Stimulated activated naive B cell treated with anti-CD40 and anti-IgM and Interleukin-4, amounts not matched to agents 10 μg/mL and 1 μg/mL and 100 μg/mL, for 72 hours (primary cell): ENCODE results near the gene CAPRIN1.

Experiments used
- ATAC-seq, 2 donors: fragments of 150-1000 bp; cut with Tn5 transposase; replicated peaks; 2 replicates each; pipeline ENCODE4 v1.10.0; 2021; ENCODE audit warnings: moderate library complexity in 1 of 2
- DNase-seq: peaks from one replicate; pipeline ENCODE4 v3.0.0; 2021
- H3K27ac Mint-ChIP-seq: one replicate; pipeline ENCODE4 v1.8.0; 2022; ENCODE audit warnings: mild to moderate bottlenecking, mixed read lengths
- H3K27me3 Mint-ChIP-seq, 2 donors: one replicate each; pipeline ENCODE4 v1.8.0; 2022; ENCODE audit warnings: mixed read lengths in 2 of 2
- H3K36me3 Mint-ChIP-seq, 2 donors: one replicate each; pipeline ENCODE4 v1.8.0; 2022; ENCODE audit warnings: mixed read lengths in 2 of 2, mild to moderate bottlenecking in 1 of 2
- H3K4me1 Mint-ChIP-seq, 2 donors: one replicate each; pipeline ENCODE4 v1.8.0; 2022; ENCODE audit warnings: mixed read lengths in 2 of 2, mild to moderate bottlenecking in 1 of 2
- H3K4me3 Mint-ChIP-seq, 2 donors: one replicate each; pipeline ENCODE4 v1.8.0; 2022; ENCODE audit warnings: mild to moderate bottlenecking in 2 of 2, mixed read lengths in 2 of 2, moderate library complexity in 1 of 2
- H3K9me3 Mint-ChIP-seq, 2 donors: one replicate each; pipeline ENCODE4 v1.8.0; 2022; ENCODE audit warnings: mixed read lengths in 2 of 2, mild to moderate bottlenecking in 1 of 2

CAPRIN1 gene

DNA sequence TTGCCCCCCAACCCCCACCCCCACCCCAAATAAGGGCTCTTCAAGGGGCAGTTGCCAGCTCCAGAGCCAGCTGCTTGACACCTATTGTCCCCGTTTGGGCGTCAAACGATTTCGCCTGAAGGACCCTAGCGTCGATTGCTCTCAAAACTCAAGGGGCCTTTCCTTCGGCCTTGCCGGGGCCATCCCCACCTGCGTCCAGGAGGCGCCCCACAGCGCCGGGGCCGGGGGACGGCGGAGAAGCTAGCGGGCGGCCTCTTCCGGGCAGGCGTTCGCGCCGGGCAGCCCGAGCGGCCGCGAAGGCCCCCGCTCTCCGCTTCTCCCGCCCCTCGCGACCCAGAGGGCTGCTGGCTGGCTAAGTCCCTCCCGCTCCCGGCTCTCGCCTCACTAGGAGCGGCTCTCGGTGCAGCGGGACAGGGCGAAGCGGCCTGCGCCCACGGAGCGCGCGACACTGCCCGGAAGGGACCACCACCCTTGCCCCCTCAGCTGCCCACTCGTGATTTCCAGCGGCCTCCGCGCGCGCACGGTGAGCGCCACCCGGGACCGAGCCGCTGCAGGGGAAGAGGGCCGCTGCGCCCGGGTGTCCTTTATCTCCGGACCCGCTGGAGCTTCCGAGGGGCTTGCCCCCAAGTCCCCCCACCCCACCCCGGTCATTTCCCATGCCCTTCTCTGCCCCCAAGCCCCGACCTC lies at the start of gene CAPRIN1:
Gene CAPRIN1 (plus strand): TSS at position 383 of the 687 bp plus-strand sequence. CDS start 690 bp downstream, outside the sequence.
- peaks cover 13 to 17% of the 10 kb centered on the region in 2 donors for H3K36me3 Mint-ChIP-seq
- peak; percentile 79 to 80 for ATAC-seq
- no peaks in the 10 kb centered on the region for H3K9me3 Mint-ChIP-seq
- H3K27ac Mint-ChIP-seq = peak within 1 kb of the TSS; percentile 100
- DNase-seq = peak; percentile 91
- peaks cover 8 to 17% of the 10 kb centered on the region in 2 donors for H3K4me1 Mint-ChIP-seq
- H3K27me3 Mint-ChIP-seq = no peaks in the 10 kb centered on the region
- H3K4me3 Mint-ChIP-seq = peak within 1 kb of the TSS; percentile 98 to 100

DNA sequence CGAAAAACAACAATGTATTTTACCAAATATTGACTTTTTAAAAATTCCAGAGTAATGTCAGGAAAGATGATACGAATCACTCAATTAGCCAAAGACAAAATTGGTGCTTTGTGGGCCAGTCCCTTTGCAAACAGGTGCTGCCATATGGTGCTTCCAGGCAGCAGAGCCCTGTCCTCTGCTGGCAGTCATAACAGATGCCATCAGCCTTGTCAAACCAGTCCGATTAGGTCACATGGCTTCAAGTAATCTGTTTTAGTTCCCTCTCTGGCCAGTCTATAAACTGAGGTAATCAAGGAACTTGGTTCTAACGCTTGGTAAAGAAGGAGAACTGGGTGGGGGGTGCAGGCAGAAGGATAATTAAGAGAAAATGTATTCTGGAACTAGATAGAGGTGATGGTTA lies 49.1 kb upstream of the CAPRIN1 start:
- H3K9me3 Mint-ChIP-seq = no peaks in the 10 kb centered on the region
- ATAC-seq = no peak
- no peak overlapping the region for H3K27ac Mint-ChIP-seq
- H3K4me3 Mint-ChIP-seq = no peak overlapping the region
- H3K36me3 Mint-ChIP-seq = no peaks in the 10 kb centered on the region
- peaks cover 14 to 33% of the 10 kb centered on the region in 2 donors for H3K27me3 Mint-ChIP-seq
- DNase-seq = no peak
- peaks cover under 1 to 3% of the 10 kb centered on the region in 2 donors for H3K4me1 Mint-ChIP-seq

- H3K4me1 Mint-ChIP-seq = no peaks in the 10 kb centered on the region
- peaks cover 11 to 35% of the 10 kb centered on the region in 2 donors for H3K27me3 Mint-ChIP-seq
- ATAC-seq (no peak), DNase-seq (no peak)
- H3K4me3 Mint-ChIP-seq = no peak overlapping the region
- no peaks in the 10 kb centered on the region for H3K36me3 Mint-ChIP-seq
- H3K9me3 Mint-ChIP-seq = no peaks in the 10 kb centered on the region
- H3K27ac Mint-ChIP-seq = no peak overlapping the region
Measured at GRCh38 chr11:34004236-34004635, 47.3 kb upstream of the CAPRIN1 start.

DNA sequence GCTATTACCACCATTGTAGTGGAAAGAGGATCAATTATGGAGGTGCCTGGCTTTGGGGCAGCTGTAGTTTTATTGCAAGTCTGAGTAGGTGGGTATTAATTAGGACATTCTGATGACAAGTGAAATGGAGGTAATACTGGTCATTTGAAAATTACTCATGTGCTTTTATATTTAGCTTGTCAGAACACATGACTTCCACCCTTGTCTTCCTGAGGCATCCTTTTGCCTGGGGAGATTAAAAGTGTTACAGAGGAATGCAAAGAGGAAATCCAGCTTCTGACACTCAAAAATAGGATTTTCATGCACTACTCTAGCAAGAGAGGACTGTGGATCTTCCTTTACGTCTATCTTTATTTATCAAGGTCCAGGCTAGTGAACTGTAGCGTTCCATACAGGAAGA lies 44.7 kb upstream of the CAPRIN1 start:
- peaks cover 6 to 35% of the 10 kb centered on the region in 2 donors for H3K27me3 Mint-ChIP-seq

GRCh38 chr11:34012734-34013133 lies 38.8 kb upstream of the CAPRIN1 start:
- Mint-ChIP-seq H3K9me3 (no peaks in the 10 kb centered on the region), H3K27ac (no peak overlapping the region), H3K4me1 (no peaks in the 10 kb centered on the region), H3K4me3 (no peak overlapping the region), H3K27me3 (peaks cover 12 to 13% of the 10 kb centered on the region in 2 donors), H3K36me3 (no peaks in the 10 kb centered on the region)
- ATAC-seq (no peak), DNase-seq (no peak)

More for the DNA sequence above, 44.7 kb upstream of the CAPRIN1 start:
- no peak overlapping the region for H3K27ac Mint-ChIP-seq
- no peaks in the 10 kb centered on the region for H3K9me3 Mint-ChIP-seq
- no peak for ATAC-seq
- H3K4me3 Mint-ChIP-seq = no peak overlapping the region
- no peaks in the 10 kb centered on the region for H3K36me3 Mint-ChIP-seq
- no peak for DNase-seq
- no peaks in the 10 kb centered on the region for H3K4me1 Mint-ChIP-seq

- Mint-ChIP-seq H3K27me3 (peaks cover 7% of the 10 kb centered on the region in 2 donors), H3K4me1 (no peaks in the 10 kb centered on the region), H3K9me3 (no peaks in the 10 kb centered on the region), H3K27ac (no peak overlapping the region), H3K4me3 (no peak overlapping the region), H3K36me3 (no peaks in the 10 kb centered on the region)
- ATAC-seq (no peak), DNase-seq (no peak)
Measured at GRCh38 chr11:34013898-34014571, 37.5 kb upstream of the CAPRIN1 start.

- no peak for ATAC-seq
Measured at GRCh38 chr11:34021977-34022735, 29.4 kb upstream of the CAPRIN1 start.

DNA sequence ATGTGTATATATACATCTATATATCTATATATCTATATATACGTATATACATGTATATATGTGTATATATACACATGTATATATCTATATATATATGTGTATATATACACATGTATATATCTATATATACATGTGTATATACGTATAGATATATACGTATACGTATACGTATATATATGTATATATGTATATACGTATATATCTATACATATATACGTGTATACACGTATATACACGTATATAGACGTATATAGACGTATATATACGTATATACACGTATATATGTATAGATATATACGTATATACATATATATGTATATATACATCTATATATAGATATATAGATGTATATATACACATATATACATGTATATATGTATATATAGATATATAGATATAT lies 25.1 kb upstream of the CAPRIN1 start:
- H3K27ac Mint-ChIP-seq = no peak overlapping the region
- DNase-seq (no peak), ATAC-seq (no peak)
- H3K4me1 Mint-ChIP-seq = no peaks in the 10 kb centered on the region
- H3K36me3 Mint-ChIP-seq = peaks cover 4 to 5% of the 10 kb centered on the region in 2 donors
- H3K4me3 Mint-ChIP-seq = no peak overlapping the region
- H3K9me3 Mint-ChIP-seq = peaks cover 0 to 5% of the 10 kb centered on the region in 2 donors
- peaks cover 0 to 3% of the 10 kb centered on the region in 2 donors for H3K27me3 Mint-ChIP-seq

More at GRCh38 chr11:34021977-34022735, 29.4 kb upstream of the CAPRIN1 start:
- no peak overlapping the region for H3K27ac Mint-ChIP-seq
- peaks cover 4 to 5% of the 10 kb centered on the region in 2 donors for H3K36me3 Mint-ChIP-seq
- H3K4me3 Mint-ChIP-seq = no peak overlapping the region
- DNase-seq = no peak
- no peaks in the 10 kb centered on the region for H3K4me1 Mint-ChIP-seq
- H3K9me3 Mint-ChIP-seq = peaks cover 0 to 5% of the 10 kb centered on the region in 2 donors
- H3K27me3 Mint-ChIP-seq = peaks cover 0 to 3% of the 10 kb centered on the region in 2 donors

DNA sequence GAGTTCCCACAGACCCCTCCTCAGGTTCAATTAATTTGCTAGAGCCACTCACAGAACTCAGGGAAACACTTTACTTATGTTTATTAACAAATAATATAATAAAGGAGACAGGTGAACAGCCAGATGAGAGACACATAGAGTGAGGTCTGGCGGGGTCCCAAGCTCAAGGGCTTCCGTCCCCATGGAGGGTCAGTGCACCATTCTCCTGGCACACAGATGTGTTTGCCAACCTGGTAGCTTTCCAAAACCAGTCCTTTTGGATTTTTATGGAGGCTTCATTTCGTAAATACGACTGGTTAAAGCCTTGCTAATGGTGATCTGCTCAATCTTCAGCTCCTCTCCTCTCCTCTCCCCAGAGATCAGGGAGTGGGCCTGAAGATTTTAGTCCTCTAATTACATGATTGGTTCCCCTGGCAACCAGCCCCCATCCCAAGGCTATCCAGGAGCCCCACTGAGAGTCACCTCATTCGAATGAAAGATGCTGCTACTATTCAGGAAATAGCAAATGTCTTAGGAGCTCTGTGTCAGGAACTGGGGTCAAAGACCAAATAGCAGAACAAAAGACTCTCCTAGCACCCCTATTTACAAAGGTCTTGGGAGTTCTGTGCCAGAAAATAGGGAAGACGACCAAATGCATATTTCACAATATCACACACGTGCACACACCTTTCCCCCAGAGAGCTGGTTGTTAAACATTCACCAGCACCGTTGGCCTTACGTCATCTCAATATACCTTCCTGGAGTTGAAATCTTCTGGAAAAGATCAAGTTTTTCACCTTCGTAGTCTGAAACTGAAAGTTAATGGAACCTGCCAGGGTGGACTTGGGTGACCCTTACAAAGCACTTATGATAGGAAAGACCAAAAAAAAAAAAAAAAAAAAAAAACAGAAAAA lies 23.8 kb upstream of the CAPRIN1 start:
- no peak for ATAC-seq
- H3K9me3 Mint-ChIP-seq = no peaks in the 10 kb centered on the region
- H3K36me3 Mint-ChIP-seq = no peaks in the 10 kb centered on the region
- no peaks in the 10 kb centered on the region for H3K27me3 Mint-ChIP-seq
- H3K4me3 Mint-ChIP-seq = no peak overlapping the region
- H3K4me1 Mint-ChIP-seq = no peaks in the 10 kb centered on the region
- no peak overlapping the region for H3K27ac Mint-ChIP-seq
- no peak for DNase-seq

DNA sequence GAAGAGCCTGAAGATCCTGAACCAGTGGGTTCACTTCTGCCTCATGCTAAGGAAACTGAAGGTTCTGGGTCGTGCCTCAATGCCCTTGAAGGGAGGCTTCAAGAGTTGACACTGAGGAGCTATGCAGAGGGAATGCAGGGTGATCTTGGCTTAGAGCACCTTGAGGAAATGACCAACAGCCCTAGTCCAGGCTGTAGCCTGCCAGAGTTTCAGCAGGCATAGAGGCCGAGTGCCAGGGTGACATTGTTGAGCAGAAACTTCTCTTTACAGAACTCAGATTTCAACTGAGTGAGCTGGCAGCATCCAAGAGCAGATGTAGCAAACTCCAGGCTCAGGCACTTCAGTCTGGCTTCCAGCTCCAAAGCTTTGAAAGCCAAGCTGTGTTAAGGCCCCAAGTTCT lies 23.1 kb upstream of the CAPRIN1 start:
- Mint-ChIP-seq H3K36me3 (no peaks in the 10 kb centered on the region), H3K4me1 (no peaks in the 10 kb centered on the region), H3K27ac (no peak overlapping the region), H3K9me3 (no peaks in the 10 kb centered on the region), H3K27me3 (no peaks in the 10 kb centered on the region), H3K4me3 (no peak overlapping the region)
- DNase-seq (no peak), ATAC-seq (no peak)

- no peak overlapping the region for H3K27ac Mint-ChIP-seq
- no peak for DNase-seq
- no peaks in the 10 kb centered on the region for H3K4me1 Mint-ChIP-seq
- H3K36me3 Mint-ChIP-seq = peaks cover 0 to 2% of the 10 kb centered on the region in 2 donors
- no peak for ATAC-seq
- no peak overlapping the region for H3K4me3 Mint-ChIP-seq
- no peaks in the 10 kb centered on the region for H3K27me3 Mint-ChIP-seq
- no peaks in the 10 kb centered on the region for H3K9me3 Mint-ChIP-seq
Measured at GRCh38 chr11:34029176-34029575, 22.4 kb upstream of the CAPRIN1 start.

DNA sequence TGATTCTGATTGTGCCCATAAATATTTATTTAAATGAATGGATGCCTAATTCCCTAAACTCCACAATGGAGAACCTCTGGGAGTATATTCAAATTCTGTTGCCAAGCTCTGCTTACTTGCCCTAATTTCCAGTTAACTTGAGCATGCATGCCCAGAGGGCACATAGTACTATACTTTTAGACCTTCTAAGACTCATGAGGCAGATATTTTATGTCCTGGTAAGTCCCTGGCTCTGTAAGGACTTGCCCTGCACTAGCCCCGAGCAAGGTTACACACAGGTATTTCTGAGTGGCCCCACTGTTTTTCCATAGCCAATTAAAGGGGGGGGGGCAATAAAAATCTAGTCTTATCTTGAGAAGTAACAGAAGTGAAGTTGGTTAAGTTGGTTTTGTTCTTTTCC lies 21.1 kb upstream of the CAPRIN1 start:
- DNase-seq = no peak
- Mint-ChIP-seq H3K27me3 (no peaks in the 10 kb centered on the region), H3K4me3 (no peak overlapping the region)

GRCh38 chr11:34033399-34033798 lies 18.1 kb upstream of the CAPRIN1 start:
- no peaks in the 10 kb centered on the region for H3K9me3 Mint-ChIP-seq
- H3K27ac Mint-ChIP-seq = no peak overlapping the region
- no peak for ATAC-seq

More for the DNA sequence above, 21.1 kb upstream of the CAPRIN1 start:
- Mint-ChIP-seq H3K4me1 (no peaks in the 10 kb centered on the region), H3K27ac (no peak overlapping the region), H3K36me3 (peaks cover 0 to 2% of the 10 kb centered on the region in 2 donors), H3K9me3 (no peaks in the 10 kb centered on the region)
- ATAC-seq = no peak

DNA sequence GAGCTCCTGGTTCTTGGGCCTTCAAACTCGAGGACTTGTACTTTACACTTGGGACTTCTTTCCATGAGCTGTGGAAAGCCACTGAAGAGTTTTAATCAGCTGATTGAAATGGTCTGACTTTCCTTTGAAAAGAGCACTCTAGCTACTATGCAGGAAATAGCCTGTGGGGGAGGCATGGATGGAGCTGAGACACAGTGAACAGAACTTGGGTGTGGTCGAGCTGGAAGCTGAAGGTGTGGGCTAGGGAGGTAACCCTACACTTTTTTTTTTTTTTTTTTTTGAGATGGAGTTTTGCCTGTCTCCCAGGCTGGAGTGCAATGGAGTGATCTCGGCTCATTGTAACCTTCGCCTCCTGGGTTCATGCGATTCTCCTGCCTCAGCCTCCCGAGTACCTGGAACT lies 17.5 kb upstream of the CAPRIN1 start:
- Mint-ChIP-seq H3K27ac (no peak overlapping the region), H3K9me3 (no peaks in the 10 kb centered on the region), H3K4me3 (no peak overlapping the region), H3K27me3 (no peaks in the 10 kb centered on the region), H3K36me3 (peaks cover 0 to 2% of the 10 kb centered on the region in 2 donors), H3K4me1 (no peaks in the 10 kb centered on the region)
- DNase-seq = no peak
- ATAC-seq = no peak

More at GRCh38 chr11:34033399-34033798, 18.1 kb upstream of the CAPRIN1 start:
- H3K27me3 Mint-ChIP-seq = no peaks in the 10 kb centered on the region
- no peak overlapping the region for H3K4me3 Mint-ChIP-seq
- peaks cover 0 to 2% of the 10 kb centered on the region in 2 donors for H3K36me3 Mint-ChIP-seq
- DNase-seq = no peak
- no peaks in the 10 kb centered on the region for H3K4me1 Mint-ChIP-seq
